IPS-18a (cell line): ENCODE results near the gene PAM16.

Source experiments
- H3K27ac ChIP-seq: one replicate; pipeline ENCODE4 v1.5.1; 2013; ENCODE audit warnings: low read length
- H3K27me3 ChIP-seq: one replicate; pipeline ENCODE4 v1.6.1; 2013; ENCODE audit warnings: mild to moderate bottlenecking, low read length; ENCODE audit not compliant: control insufficient read depth, insufficient read depth
- H3K36me3 ChIP-seq: one replicate; pipeline ENCODE4 v1.6.1; 2013; ENCODE audit warnings: low read depth, low read length; ENCODE audit not compliant: control insufficient read depth
- H3K4me1 ChIP-seq: one replicate; pipeline ENCODE4 v1.6.1; 2013; ENCODE audit warnings: low read depth, low read length; ENCODE audit not compliant: control insufficient read depth
- H3K4me3 ChIP-seq: one replicate; pipeline ENCODE4 v1.5.1; 2013; ENCODE audit warnings: low read length
- H3K9ac ChIP-seq: one replicate; pipeline ENCODE4 v1.6.1; 2013; ENCODE audit warnings: mild to moderate bottlenecking, low read length, moderate library complexity
- H3K9me3 ChIP-seq: one replicate; pipeline ENCODE4 v1.6.1; 2013; ENCODE audit warnings: low read depth, low read length; ENCODE audit not compliant: control insufficient read depth

PAM16 gene

DNA sequence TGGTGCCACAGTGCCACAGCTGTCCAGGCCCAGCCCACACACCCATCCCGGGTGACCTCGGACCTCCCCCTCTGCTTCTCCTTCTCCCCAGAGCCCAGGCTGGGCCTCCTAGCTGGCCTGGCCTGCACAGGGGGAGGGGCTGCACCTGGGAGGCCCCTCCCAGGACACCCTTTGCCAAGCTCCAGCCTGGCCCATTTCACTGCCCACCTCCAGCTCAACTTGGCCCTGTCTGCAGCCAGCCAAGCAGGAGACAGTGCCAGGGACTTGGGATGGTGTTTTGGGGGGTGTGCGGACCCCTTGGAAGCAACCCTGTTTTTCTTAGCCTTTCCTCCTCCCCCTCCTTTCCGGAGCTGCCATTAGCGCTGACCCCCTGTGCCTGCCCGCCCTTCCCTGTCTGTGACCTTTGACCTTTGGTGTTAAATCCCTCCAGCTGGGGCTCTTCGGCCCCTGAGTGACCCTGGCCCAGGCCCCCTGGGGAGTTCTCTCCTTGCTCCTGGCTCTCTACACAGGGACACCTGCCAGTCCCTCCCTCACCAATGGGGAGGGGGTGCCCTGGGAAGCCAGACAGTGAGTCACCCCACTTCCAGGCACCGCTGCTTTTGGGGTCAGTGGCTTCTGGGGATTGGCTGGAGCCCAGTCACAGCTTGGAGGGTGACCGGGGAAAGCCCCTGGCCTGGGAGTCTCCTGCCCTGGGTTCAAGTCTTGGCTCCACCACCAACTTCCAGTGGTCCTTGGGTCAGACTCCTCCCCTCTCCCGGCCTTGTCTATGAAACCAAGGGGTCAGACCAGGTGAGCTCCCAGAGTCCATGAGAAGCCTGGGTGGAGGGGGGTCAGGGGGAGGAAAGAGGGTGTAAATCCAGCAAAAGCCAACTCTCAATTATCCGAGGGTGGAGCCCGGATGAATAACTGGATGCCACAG, 33.3 kb downstream of the PAM16 start:
- H3K4me1 ChIP-seq = peaks cover 15% of the 10 kb centered on the region
- H3K9ac ChIP-seq = no peak overlapping the region
- no peaks in the 10 kb centered on the region for H3K36me3 ChIP-seq
- peaks cover 22% of the 10 kb centered on the region for H3K27me3 ChIP-seq
- H3K4me3 ChIP-seq = peak overlapping the region; percentile 64
- no peak overlapping the region for H3K27ac ChIP-seq
- no peaks in the 10 kb centered on the region for H3K9me3 ChIP-seq

DNA sequence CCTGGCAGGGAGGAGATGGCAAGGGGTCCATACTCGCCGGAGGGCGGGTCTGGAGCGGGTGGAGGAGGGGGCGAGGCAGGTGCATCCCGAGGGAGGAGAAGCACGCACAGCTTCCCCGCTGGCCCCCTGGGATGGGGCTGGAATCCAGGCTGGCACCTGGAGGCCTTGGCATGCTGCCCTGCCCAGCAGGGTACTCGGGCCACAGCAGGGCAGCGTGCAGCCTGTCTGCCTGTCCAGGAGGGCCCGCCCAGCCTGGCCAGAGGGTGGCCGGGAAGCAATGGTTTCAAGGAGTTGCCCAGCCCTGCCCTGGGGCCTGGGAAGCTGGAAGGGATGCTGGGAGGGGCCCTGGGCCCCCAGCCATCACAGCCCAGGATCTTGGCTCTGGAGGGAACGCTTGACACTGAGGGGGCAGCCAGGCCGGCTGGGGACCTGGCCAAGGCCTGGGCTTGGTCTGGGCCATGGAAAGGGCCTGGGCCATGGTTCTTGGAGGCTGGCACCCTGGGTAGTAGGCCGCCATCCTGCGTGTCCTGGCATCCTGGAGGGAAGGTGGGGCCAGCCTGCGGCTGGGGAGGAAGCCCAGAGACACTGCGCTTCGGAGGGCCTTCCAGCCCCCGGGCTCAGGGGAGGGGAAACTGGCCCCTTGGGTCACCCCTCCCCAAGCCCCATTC, 34.1 kb downstream of the PAM16 start:
- peaks cover 15% of the 10 kb centered on the region for H3K4me1 ChIP-seq
- H3K9me3 ChIP-seq = no peaks in the 10 kb centered on the region
- no peak overlapping the region for H3K27ac ChIP-seq
- H3K27me3 ChIP-seq = peaks cover 22% of the 10 kb centered on the region
- peak overlapping the region; percentile 45 for H3K9ac ChIP-seq
- peak overlapping the region; percentile 64 for H3K4me3 ChIP-seq
- H3K36me3 ChIP-seq = no peaks in the 10 kb centered on the region

DNA sequence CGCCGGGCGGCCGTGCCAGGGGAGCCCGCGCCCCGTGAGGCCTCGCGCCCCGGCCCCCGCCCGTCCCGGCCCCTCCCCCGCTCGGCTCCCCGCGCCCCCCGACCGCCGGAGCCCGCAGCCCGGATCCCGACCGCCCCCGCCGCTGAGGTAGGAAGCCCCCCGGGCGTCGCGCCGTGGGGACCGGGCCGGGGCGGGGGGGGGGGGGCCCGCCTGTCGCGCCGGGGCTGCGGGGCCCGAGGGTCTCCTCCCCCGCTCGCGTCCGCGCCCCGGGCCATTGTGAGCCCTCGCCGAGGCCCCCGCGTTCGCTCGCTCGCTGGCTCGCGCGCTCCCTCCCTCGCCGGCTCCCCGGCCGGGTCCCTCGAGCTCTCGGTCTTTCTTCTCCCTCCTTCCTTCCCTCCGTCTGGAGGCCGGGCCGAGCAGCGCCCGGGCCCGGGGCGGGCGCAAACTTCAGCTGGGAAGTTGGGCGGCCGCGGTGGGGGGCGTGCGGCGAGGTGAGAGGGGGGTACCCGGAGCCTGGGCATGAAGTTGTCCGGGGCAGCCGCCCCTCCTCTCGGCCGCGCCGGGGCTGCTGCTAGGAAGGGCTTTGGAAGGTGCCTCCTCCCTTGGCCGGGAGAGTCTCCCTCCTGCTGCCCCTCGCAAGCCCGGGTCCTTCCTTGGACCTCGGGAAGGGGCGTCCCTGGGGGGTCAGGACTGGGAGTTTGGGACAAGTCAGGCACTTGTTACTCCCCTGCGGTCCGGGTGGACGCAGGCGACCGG, 34.8 kb downstream of the PAM16 start:
- Histone ChIP-seq H3K4me1 (peaks cover 15% of the 10 kb centered on the region), H3K27ac (no peak overlapping the region), H3K9me3 (no peaks in the 10 kb centered on the region), H3K4me3 (peak overlapping the region; percentile 64), H3K36me3 (no peaks in the 10 kb centered on the region), H3K27me3 (peaks cover 22% of the 10 kb centered on the region), H3K9ac (peak overlapping the region; percentile 45)

DNA sequence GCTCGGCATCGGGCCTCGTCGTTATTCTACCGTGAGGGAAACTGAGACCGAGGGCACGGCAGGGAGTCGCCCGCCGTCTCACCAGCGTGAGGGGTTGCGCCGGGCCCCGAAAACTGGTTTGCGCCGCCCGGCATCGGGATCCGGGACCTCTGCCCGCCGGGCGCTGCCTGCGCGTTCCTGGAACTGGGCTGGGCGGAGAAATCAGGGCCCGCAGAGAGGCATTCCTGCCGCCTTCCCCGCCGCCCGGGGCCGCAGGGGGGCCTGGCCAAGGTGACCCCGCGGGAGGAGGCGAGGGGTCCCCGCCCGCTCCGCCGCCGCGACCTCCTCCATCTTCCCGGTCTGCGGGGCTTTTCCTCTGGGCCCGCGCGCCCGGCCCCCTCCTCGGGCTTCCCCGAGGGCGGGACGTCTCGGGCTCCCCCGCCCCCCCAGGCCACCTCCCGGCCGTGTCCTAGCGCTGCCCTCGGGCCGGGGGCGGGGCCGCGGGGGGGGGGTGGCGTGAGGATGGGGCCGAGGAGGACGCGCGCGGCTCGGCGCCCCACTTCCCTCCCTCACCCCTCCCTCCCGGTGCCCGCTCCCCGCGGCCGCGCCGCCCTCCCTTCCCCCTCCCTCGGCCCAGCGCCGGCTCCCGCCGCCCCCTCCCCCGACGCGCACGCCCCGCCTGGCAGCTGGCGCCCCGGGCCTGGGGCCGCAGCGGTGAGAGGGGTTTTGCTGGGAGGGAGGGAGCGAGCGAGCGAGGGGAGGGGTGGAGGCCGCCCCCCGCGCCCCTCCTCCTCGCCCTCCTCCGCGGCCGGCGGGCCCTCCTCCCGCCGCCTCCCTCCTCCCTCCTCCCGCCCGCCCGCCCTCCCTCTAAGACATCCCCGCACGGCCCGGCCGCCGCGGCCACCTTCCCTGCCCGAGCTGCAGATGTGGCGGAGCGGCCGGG, 35.7 kb downstream of the PAM16 start, which contains the start of gene GLIS2:
Gene GLIS2, plus strand, starts transcription at position 882 of the 922 bp plus-strand sequence. CDS start 16,214 bp downstream, outside the sequence.
- H3K27me3 ChIP-seq = peaks cover 22% of the 10 kb centered on the region
- peak within 1 kb of the TSS; percentile 48 for H3K9ac ChIP-seq
- H3K4me1 ChIP-seq = peaks cover 15% of the 10 kb centered on the region
- H3K4me3 ChIP-seq = peak within 1 kb of the TSS; percentile 65
- H3K27ac ChIP-seq = no peak within 1 kb of the TSS
- H3K36me3 ChIP-seq = no peaks in the 10 kb centered on the region
- no peaks in the 10 kb centered on the region for H3K9me3 ChIP-seq

DNA sequence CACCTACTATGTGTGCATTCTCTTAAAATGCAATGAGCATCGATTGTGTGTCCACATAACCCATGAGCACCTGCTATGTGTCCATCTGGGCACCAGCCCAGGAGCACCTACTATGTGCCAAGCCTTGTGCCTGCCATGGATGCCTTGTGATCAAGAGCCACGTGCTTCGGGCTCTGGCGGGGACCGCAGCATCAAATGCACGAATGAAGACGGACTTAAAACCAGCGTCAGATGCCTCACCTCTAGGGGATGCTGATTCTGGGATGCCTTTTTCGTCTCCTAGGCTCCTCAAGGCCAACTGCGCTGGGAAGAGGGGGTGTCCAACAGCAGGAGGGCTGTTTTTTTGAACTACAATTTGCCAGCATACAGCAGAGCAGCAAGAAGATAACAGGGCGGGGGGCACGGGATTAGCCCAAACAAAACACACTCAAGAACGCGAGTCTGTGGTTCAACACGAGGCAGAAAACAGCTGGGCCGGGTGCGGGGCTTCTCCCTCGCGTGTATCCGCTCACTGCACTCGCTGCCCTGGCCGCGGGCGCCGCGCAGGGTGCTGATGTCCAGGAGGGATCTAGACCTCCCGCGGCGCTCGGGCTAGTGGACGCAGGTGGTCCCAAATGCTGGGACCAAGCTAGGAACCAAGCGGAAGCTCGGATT, 36.5 kb downstream of the PAM16 start:
- Histone ChIP-seq H3K36me3 (no peaks in the 10 kb centered on the region), H3K4me1 (peaks cover 21% of the 10 kb centered on the region), H3K27ac (no peak overlapping the region)

DNA sequence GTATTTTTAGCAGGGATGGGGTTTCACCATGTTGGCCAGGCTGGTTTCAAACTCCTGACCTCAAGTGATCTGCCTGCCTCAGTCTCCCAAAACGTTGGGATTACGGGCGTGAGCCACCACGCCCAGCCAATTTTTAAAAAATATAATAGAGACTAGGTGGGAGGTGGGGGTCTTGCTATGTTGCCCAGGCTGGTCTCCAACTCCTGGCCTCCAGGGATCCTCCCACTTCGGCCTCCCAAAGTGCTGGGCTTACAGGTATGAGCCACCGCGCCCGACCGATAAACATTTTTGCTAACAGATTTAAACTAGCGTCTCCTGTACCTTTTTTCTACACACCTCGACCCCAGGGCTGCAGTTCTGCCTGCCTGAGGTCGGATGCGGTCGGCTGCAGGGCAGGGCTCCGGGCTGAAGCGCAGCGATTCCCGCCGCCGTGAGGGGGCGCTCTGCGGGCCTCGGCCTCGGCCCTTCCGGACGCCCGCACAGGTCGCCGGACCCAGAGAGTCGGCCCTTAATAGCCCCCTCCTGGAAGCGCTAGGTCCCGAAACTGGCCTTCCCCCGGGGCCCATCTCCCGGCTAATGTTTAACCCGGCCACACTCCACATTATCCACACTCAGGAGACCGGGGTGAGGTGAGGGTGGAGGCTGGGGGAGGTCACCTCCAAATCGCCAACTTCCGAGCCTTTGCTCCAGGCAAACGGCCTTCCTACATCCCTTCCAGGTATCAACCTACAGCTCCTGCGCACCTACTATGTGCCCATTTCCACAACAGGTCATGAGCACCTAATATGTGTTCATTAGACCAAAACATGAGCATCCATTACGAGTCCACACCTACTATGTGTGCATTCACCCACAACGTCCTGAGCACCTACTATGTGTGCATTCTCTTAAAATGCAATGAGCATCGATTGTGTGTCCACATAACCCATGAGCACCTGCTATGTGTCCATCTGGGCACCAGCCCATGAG, 37.3 kb downstream of the PAM16 start:
- Histone ChIP-seq H3K4me3 (peak overlapping the region; percentile 65), H3K4me1 (peaks cover 21% of the 10 kb centered on the region), H3K27ac (no peak overlapping the region), H3K9ac (no peak overlapping the region), H3K9me3 (no peaks in the 10 kb centered on the region), H3K36me3 (no peaks in the 10 kb centered on the region), H3K27me3 (peaks cover 22% of the 10 kb centered on the region)

More for the DNA sequence above, 36.5 kb downstream of the PAM16 start:
- H3K9ac ChIP-seq = peak overlapping the region; percentile 48
- H3K27me3 ChIP-seq = peaks cover 22% of the 10 kb centered on the region
- no peaks in the 10 kb centered on the region for H3K9me3 ChIP-seq
- H3K4me3 ChIP-seq = peak overlapping the region; percentile 65

DNA sequence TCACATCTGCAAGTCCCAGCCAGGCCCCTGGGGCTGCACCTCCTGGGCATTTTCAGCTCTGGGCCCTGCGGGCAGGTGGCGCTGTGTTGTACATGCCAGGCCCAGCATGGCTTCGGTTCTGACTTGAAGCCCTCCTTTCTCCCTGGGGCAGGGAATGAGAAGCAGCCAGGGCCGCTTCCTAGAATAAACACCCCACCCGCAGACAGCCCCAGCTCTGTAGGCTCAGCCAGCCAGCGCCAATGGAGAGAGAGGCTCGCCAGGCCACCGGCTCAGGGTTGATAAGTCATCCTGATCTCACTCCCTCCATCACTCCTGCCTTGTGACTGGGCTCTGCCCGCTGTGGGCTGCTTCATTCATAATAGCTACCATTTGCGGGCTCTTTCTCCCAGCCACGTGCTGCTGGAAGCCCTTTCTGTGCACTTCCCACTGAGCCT, 41.3 kb downstream of the PAM16 start:
- Histone ChIP-seq H3K4me1 (peaks cover 21% of the 10 kb centered on the region), H3K36me3 (no peaks in the 10 kb centered on the region), H3K27ac (no peak overlapping the region), H3K4me3 (no peak overlapping the region), H3K27me3 (peaks cover 19% of the 10 kb centered on the region), H3K9ac (no peak overlapping the region), H3K9me3 (no peaks in the 10 kb centered on the region)

DNA sequence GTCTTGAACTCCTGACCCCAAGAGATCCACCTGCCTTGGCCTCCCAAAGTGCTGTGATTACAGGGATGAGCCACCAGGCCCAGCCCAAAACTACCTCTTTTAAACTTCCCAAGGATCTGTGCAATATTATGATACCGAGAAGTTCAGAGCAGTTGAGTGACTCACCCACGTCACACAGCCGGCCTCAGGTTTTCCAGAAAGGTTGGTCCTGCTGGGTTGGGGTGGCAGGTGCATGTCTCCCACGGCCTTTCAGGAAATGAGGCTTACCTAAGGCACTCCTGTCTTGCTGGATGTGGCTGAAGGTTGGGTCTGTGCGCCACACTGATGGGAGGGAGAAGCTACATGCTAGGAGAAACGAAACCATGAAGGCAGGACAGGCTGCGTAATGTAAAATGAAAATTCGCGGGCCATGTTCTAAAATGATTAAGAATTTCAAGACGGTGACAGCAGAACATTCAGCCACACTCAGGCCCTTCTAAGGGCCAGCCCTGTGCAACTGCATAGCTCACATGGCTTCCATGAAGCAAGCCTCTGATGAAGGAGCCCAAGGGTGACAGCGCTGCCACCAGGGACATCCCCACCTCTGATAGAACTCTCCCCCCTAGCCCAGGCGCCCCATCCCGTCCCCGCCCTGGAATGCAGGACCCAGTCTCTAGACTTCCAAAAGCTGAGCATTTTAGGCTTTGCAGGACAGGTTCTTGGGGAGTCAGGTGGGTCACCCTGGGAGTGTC, 41.9 kb downstream of the PAM16 start:
- Histone ChIP-seq H3K36me3 (no peaks in the 10 kb centered on the region), H3K4me3 (no peak overlapping the region), H3K27ac (no peak overlapping the region), H3K27me3 (peaks cover 13% of the 10 kb centered on the region), H3K4me1 (peaks cover 21% of the 10 kb centered on the region), H3K9ac (no peak overlapping the region), H3K9me3 (no peaks in the 10 kb centered on the region)
